ENCODE results near the gene KLK1.

DNA sequence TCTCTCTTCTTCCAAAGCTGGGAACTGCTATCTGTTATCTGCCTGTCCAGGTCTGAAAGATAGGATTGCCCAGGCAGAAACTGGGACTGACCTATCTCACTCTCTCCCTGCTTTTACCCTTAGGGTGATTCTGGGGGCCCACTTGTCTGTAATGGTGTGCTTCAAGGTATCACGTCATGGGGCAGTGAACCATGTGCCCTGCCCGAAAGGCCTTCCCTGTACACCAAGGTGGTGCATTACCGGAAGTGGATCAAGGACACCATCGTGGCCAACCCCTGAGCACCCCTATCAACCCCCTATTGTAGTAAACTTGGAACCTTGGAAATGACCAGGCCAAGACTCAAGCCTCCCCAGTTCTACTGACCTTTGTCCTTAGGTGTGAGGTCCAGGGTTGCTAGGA is 36.3 kb upstream of the KLK1 start:
- TF ChIP-seq, protein P1, sequence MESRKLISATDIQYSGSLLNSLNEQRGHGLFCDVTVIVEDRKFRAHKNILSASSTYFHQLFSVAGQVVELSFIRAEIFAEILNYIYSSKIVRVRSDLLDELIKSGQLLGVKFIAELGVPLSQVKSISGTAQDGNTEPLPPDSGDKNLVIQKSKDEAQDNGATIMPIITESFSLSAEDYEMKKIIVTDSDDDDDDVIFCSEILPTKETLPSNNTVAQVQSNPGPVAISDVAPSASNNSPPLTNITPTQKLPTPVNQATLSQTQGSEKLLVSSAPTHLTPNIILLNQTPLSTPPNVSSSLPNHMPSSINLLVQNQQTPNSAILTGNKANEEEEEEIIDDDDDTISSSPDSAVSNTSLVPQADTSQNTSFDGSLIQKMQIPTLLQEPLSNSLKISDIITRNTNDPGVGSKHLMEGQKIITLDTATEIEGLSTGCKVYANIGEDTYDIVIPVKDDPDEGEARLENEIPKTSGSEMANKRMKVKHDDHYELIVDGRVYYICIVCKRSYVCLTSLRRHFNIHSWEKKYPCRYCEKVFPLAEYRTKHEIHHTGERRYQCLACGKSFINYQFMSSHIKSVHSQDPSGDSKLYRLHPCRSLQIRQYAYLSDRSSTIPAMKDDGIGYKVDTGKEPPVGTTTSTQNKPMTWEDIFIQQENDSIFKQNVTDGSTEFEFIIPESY (IDR thresholded peaks at IDR 0.05; ENCODE audit: borderline replicate concordance, low read depth) = no peak
- TF ChIP-seq, protein P2, sequence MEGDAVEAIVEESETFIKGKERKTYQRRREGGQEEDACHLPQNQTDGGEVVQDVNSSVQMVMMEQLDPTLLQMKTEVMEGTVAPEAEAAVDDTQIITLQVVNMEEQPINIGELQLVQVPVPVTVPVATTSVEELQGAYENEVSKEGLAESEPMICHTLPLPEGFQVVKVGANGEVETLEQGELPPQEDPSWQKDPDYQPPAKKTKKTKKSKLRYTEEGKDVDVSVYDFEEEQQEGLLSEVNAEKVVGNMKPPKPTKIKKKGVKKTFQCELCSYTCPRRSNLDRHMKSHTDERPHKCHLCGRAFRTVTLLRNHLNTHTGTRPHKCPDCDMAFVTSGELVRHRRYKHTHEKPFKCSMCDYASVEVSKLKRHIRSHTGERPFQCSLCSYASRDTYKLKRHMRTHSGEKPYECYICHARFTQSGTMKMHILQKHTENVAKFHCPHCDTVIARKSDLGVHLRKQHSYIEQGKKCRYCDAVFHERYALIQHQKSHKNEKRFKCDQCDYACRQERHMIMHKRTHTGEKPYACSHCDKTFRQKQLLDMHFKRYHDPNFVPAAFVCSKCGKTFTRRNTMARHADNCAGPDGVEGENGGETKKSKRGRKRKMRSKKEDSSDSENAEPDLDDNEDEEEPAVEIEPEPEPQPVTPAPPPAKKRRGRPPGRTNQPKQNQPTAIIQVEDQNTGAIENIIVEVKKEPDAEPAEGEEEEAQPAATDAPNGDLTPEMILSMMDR (IDR thresholded peaks at IDR 0.05) = no peak
- TF ChIP-seq RCOR1 (IDR thresholded peaks at IDR 0.05; ENCODE audit: low read length) = no peak
- TF ChIP-seq JUND (IDR thresholded peaks at IDR 0.05) = no peak
